ENCODE results near the gene ASTN1. TPM values are rescaled to one million over a fixed set of nuclear protein-coding genes. Genes with fewer than 3 reads are reported as not detected.
A peak's percentile ranks its signal among the peaks of the same experiment; 100 is the strongest.

The ASTN1 gene
- total and polyA plus RNA-seq, 2 experiments from 2014 or later, result 9.3 to 34.2 TPM

- Histone ChIP-seq H3K4me1 (ENCODE audit: low read depth) (no peaks in the 10 kb centered on the region), H3K27ac (no peak overlapping the region), H3K4me3 (peak overlapping the region; percentile 28), H3K36me3 (no peaks in the 10 kb centered on the region), H3K9me3 (ENCODE audit: low read depth) (no peaks in the 10 kb centered on the region), H3K27me3 (no peaks in the 10 kb centered on the region)
- DNase-seq (ENCODE audit: low read depth in 1 of 2, low spot score in 1 of 2), result peak; percentile 76 to 84
- TF ChIP-seq CTCF (IDR thresholded peaks at IDR 0.05; ENCODE audit: low read depth, low read length), result peak; percentile 92
Measured at GRCh38 chr1:176897350-176898236, 266.9 kb downstream of the ASTN1 start.

GRCh38 chr1:176896216-176896615 is 268.3 kb downstream of the ASTN1 start:
- H3K9me3 ChIP-seq (ENCODE audit: low read depth), result no peaks in the 10 kb centered on the region
- H3K27ac ChIP-seq, result no peak overlapping the region
- H3K4me3 ChIP-seq, result no peak overlapping the region
- no peaks in the 10 kb centered on the region for H3K36me3 ChIP-seq
- H3K4me1 ChIP-seq (ENCODE audit: low read depth), result no peaks in the 10 kb centered on the region
- H3K27me3 ChIP-seq, result no peaks in the 10 kb centered on the region
- no peak for TF ChIP-seq CTCF (IDR thresholded peaks at IDR 0.05; ENCODE audit: low read depth, low read length)
- no peak for DNase-seq (ENCODE audit: low read depth in 1 of 2, low spot score in 1 of 2)

- no peaks in the 10 kb centered on the region for H3K27me3 ChIP-seq
- DNase-seq (ENCODE audit: low read depth in 1 of 2, low spot score in 1 of 2), result no peak
- TF ChIP-seq CTCF (IDR thresholded peaks at IDR 0.05; ENCODE audit: low read depth, low read length), result no peak
Measured at GRCh38 chr1:176894450-176894849, 270.1 kb downstream of the ASTN1 start.

GRCh38 chr1:176893625-176894352 is 270.7 kb downstream of the ASTN1 start:
- TF ChIP-seq CTCF (IDR thresholded peaks at IDR 0.05; ENCODE audit: low read depth, low read length), result no peak
- Histone ChIP-seq H3K36me3 (no peaks in the 10 kb centered on the region), H3K27me3 (no peaks in the 10 kb centered on the region), H3K9me3 (ENCODE audit: low read depth) (no peaks in the 10 kb centered on the region), H3K4me3 (no peak overlapping the region), H3K27ac (no peak overlapping the region), H3K4me1 (ENCODE audit: low read depth) (no peaks in the 10 kb centered on the region)
- no peak for DNase-seq (ENCODE audit: low read depth in 1 of 2, low spot score in 1 of 2)

More at GRCh38 chr1:176894450-176894849, 270.1 kb downstream of the ASTN1 start:
- H3K4me1 ChIP-seq (ENCODE audit: low read depth), result no peaks in the 10 kb centered on the region
- no peaks in the 10 kb centered on the region for H3K36me3 ChIP-seq
- no peaks in the 10 kb centered on the region for H3K9me3 ChIP-seq (ENCODE audit: low read depth)
- no peak overlapping the region for H3K4me3 ChIP-seq
- H3K27ac ChIP-seq, result no peak overlapping the region

- no peaks in the 10 kb centered on the region for H3K9me3 ChIP-seq (ENCODE audit: low read depth)
- no peak for TF ChIP-seq CTCF (IDR thresholded peaks at IDR 0.05; ENCODE audit: low read depth, low read length)
- no peak for DNase-seq (ENCODE audit: low read depth in 1 of 2, low spot score in 1 of 2)
- H3K4me3 ChIP-seq, result no peak overlapping the region
- H3K27me3 ChIP-seq, result no peaks in the 10 kb centered on the region
- no peak overlapping the region for H3K27ac ChIP-seq
- no peaks in the 10 kb centered on the region for H3K4me1 ChIP-seq (ENCODE audit: low read depth)
- H3K36me3 ChIP-seq, result no peaks in the 10 kb centered on the region
Measured at GRCh38 chr1:176888471-176889032, 276.0 kb downstream of the ASTN1 start.

All from cardiac muscle cell (in vitro differentiated cells and primary cell).